ENCODE measurements around the gene TSPAN9.

TSPAN9 gene

DNA sequence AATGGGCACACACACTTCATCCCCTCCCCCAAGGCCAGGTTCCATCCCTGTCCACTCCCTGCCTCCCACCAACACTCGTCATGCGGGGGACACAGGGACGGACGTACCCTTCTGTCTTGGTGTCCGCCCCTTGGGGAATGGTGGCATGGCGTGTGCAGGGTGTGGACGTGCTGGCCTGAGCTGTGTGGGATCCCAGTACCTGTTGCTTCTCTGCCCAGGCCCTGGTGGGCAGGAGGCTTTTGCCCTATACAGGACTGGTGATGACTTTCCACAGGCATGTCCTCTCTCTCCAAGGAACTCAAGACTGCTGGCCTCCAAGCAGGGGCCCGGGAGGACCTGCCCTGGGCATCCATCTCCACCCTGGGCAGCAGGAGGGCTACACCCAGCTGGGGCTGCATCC is 218.0 kb downstream of the TSPAN9 start:
- Histone ChIP-seq H3K4me3 (ENCODE audit: low read length) (no peak overlapping the region), H3K9me2 (replicated peaks; ENCODE audit: control insufficient read depth, low read length) (no peaks in the 10 kb centered on the region), H3K27me3 (ENCODE audit: control insufficient read depth, low read length) (peaks cover 7% of the 10 kb centered on the region; the same call in 1 of the 2 replicates), H4K20me1 (ENCODE audit: control insufficient read depth, insufficient read depth, low read depth, low read length) (no peaks in the 10 kb centered on the region), H3K79me2 (ENCODE audit: control insufficient read depth, low read length) (no peaks in the 10 kb centered on the region), H3K9me3 (ENCODE audit: control insufficient read depth, insufficient read depth, low read length) (no peaks in the 10 kb centered on the region), H3K4me1 (ENCODE audit: control insufficient read depth, low read length) (peaks cover 5% of the 10 kb centered on the region), H3K36me3 (ENCODE audit: control insufficient read depth, low read length) (no peaks in the 10 kb centered on the region), H3K27ac (ENCODE audit: low read depth, low read length) (no peak overlapping the region), H3F3A (ENCODE audit: control insufficient read depth, insufficient read depth) (no peaks in the 10 kb centered on the region), H3K4me2 (ENCODE audit: low read length) (no peak overlapping the region)
- TF ChIP-seq, protein P1, sequence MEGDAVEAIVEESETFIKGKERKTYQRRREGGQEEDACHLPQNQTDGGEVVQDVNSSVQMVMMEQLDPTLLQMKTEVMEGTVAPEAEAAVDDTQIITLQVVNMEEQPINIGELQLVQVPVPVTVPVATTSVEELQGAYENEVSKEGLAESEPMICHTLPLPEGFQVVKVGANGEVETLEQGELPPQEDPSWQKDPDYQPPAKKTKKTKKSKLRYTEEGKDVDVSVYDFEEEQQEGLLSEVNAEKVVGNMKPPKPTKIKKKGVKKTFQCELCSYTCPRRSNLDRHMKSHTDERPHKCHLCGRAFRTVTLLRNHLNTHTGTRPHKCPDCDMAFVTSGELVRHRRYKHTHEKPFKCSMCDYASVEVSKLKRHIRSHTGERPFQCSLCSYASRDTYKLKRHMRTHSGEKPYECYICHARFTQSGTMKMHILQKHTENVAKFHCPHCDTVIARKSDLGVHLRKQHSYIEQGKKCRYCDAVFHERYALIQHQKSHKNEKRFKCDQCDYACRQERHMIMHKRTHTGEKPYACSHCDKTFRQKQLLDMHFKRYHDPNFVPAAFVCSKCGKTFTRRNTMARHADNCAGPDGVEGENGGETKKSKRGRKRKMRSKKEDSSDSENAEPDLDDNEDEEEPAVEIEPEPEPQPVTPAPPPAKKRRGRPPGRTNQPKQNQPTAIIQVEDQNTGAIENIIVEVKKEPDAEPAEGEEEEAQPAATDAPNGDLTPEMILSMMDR (IDR thresholded peaks at IDR 0.05; ENCODE audit: low read depth, low read length, poor library complexity, severe bottlenecking): no peak
- TF ChIP-seq EZH2phosphoT487 (IDR thresholded peaks at IDR 0.05; ENCODE audit: borderline replicate concordance, low read length): no peak

DNA sequence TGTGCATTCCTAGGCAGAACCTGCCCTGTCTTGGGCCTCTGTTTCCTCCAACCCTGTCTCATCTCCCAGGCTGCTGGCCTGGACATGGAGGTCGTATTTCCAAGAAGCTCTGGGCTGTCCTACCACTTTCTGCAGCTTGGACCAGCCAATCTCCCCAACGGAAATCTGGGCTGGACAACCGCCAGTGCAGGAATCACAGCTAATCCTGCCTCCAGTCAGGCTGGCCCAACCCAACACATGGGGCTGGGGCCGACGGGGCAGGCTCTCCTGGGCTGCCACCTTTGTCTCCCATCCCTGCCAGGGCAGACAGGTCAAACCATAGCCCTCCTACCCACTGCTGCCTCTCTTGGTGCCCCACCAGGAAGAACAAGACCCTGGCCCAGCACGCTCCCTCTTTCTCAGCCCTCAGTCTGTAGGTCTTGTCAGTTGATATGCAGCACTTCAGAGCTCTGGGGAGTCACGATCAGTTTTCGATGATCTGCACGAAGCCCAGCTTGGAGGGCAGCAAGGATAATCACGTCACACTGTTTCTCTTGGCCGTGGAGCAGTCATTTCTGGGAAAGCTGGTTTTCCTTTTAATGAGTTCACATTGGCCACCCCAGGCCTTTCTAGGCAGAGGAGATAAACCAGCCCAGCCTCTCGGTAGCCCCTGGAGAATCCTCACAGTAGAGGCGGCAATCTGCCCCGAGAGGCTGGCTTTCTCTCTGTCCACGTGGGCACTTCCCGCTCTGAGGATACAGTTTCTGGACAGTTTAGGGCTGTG is 218.6 kb downstream of the TSPAN9 start:
- TF ChIP-seq, protein P1 (IDR thresholded peaks at IDR 0.05; ENCODE audit: low read depth, low read length, poor library complexity, severe bottlenecking): no peak
- no peak for TF ChIP-seq EZH2phosphoT487 (IDR thresholded peaks at IDR 0.05; ENCODE audit: borderline replicate concordance, low read length)
- Histone ChIP-seq H3K36me3 (ENCODE audit: control insufficient read depth, low read length) (no peaks in the 10 kb centered on the region), H3K27me3 (ENCODE audit: control insufficient read depth, low read length) (peaks cover 7% of the 10 kb centered on the region; the same call in 1 of the 2 replicates), H3K9me3 (ENCODE audit: control insufficient read depth, insufficient read depth, low read length) (no peaks in the 10 kb centered on the region), H3K4me1 (ENCODE audit: control insufficient read depth, low read length) (peaks cover 9% of the 10 kb centered on the region), H3K79me2 (ENCODE audit: control insufficient read depth, low read length) (no peaks in the 10 kb centered on the region), H4K20me1 (ENCODE audit: control insufficient read depth, insufficient read depth, low read depth, low read length) (no peaks in the 10 kb centered on the region), H3K4me2 (ENCODE audit: low read length) (no peak overlapping the region), H3K4me3 (ENCODE audit: low read length) (no peak overlapping the region), H3K9me2 (replicated peaks; ENCODE audit: control insufficient read depth, low read length) (no peaks in the 10 kb centered on the region), H3K27ac (ENCODE audit: low read depth, low read length) (no peak overlapping the region), H3F3A (ENCODE audit: control insufficient read depth, insufficient read depth) (no peaks in the 10 kb centered on the region)

DNA sequence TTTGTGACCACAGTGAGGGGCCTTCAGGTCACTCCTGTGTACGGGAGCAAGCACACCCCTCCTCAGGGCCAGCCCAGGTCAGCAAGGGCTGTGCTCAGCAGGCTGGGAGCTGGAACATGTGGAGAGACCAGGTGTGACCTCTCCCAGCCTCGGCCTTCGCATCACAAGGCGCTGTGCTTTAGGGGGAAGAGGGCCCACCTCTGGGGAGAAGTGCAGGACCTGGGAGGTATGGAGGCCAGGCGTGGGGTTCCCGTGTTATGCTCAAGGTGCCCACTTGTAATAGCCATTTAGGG is 219.2 kb downstream of the TSPAN9 start:
- no peak overlapping the region for H3K4me2 ChIP-seq (ENCODE audit: low read length)
- no peak overlapping the region for H3K27ac ChIP-seq (ENCODE audit: low read depth, low read length)
- H3F3A ChIP-seq (ENCODE audit: control insufficient read depth, insufficient read depth): no peaks in the 10 kb centered on the region
- peaks cover 9% of the 10 kb centered on the region for H3K4me1 ChIP-seq (ENCODE audit: control insufficient read depth, low read length)
- TF ChIP-seq EZH2phosphoT487 (IDR thresholded peaks at IDR 0.05; ENCODE audit: borderline replicate concordance, low read length): no peak
- TF ChIP-seq, protein P1 (IDR thresholded peaks at IDR 0.05; ENCODE audit: low read depth, low read length, poor library complexity, severe bottlenecking): no peak
- no peak overlapping the region for H3K4me3 ChIP-seq (ENCODE audit: low read length)
- H3K27me3 ChIP-seq (ENCODE audit: control insufficient read depth, low read length): peaks cover 7% of the 10 kb centered on the region; the same call in 1 of the 2 replicates
- H3K9me2 ChIP-seq (replicated peaks; ENCODE audit: control insufficient read depth, low read length): no peaks in the 10 kb centered on the region
- H3K36me3 ChIP-seq (ENCODE audit: control insufficient read depth, low read length): no peaks in the 10 kb centered on the region
- no peaks in the 10 kb centered on the region for H3K79me2 ChIP-seq (ENCODE audit: control insufficient read depth, low read length)
- H3K9me3 ChIP-seq (ENCODE audit: control insufficient read depth, insufficient read depth, low read length): no peaks in the 10 kb centered on the region
- H4K20me1 ChIP-seq (ENCODE audit: control insufficient read depth, insufficient read depth, low read depth, low read length): no peaks in the 10 kb centered on the region

Measured in DOHH2 (cell line).